ENCODE data around the gene TMEM38B.

GRCh38 chr9:105751761-105752160 is 57.4 kb downstream of the TMEM38B start:
- TF ChIP-seq POLR2A (IDR thresholded peaks at IDR 0.05) (no peak), CTCF (IDR thresholded peaks at IDR 0.05) (no peak)

Measured in adrenal gland (tissue), 5 donors.